ENCODE results near the gene ZNF70.

Gene ZNF70

DNA sequence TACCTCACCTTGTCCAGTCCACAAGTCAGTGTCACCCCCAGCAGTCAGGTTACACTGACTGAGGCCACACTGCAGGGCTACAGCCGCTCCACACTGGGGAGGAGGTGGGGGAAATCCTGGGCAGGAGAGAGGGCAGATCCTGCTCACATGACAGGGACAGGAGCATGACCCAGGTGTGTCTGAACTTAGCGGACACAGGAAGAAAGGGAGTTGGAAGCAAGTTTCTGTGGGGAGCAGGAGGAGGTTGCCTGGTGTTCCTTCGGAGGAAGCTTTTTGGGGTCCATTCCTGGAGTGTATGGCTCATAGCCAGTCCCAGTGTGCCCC lies 27.6 kb upstream of the ZNF70 start:
- no peak for DNase-seq

DNA sequence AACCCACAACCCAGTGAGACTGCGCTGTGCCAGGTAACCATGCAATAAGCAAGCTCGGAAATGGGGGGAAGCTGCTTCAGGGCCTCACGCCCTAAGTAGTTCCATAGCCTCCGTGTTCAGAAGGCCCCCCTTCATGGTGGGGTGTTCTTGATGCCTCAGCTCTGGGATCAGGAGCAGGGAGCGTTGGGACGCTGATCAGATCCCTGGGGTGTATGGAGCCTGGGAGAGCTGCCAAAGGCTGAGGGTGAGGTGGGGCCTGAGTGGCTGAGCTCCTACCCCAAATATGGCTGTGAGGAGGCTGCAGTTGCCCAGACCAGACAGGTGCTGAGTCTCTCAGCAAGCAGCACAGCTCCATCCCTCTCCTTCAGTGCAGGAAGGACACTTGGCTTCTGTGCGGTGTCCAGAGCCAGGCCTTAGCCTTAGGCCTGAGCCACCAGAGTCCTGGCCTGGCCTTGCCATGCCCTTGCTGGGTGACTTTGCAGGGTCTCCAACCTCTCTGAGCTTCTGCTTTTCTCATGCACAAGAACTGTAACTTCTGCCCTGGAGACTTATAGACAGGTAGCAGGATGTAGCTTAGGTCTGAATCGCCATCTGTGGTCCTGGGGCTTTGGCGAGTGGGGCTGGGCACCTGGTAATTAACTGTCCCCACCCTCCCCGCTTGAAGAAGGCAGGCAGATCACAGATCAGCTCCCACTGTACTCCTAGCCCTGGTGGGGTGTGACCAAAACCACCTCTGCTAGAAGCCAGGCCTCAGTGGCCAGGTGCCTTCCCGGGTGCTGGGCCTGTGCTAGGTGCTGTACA lies 27.1 kb upstream of the ZNF70 start:
- DNase-seq: no peak

DNA sequence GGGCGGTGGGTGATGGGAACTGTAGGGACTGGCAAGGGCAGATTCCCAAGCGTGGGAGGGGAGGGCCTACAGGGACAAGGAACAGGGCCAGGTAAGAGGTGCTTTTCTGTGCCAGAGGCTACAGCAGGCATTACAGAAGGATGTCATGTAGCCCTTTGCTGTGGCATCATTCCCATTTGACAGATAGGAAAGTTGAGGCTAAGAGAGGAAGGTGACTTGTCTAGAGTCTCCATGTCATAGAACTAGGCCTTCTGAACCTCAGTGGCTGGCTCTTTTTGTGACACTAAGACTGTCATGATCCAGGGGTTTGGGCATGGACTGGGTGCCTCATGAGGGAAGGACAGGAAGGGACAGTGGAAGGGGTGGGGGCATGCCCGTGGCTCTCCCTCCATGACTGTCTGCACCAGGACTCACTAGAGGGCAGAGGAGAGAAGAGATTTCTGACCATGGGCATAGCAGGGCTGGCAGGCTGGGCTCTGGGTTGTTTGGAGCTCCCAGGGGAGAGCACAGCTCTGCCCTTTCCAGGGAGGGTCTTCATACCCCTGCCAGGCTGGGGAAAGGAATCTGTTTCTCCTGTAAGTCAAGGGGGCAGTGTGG lies 25.0 kb upstream of the ZNF70 start:
- no peak for DNase-seq

DNA sequence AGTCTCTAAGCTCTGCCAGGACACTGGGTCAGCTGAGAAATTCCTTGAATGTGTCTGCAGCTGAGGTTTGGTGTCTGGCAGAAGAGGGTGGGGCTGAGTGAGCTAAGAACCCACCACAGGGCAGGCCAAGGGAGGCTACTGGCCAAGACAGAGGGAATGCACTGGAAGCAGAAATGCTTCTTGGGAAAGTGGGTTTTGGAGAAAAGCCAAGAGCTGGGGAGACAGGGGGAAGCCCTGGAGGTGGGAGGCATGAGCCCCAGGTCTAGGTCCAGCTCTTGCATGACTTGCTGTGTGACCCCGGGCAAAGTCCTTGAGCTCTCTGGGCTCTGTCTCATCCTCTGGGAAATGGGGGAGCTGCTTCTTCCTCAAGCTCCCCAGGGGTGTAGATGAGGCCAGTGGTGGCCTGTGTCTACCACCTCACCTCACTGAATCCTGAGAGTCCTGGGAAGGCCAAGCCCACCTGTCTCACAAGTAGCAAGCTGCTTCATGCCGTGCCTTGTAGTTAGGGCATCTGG lies 24.1 kb upstream of the ZNF70 start:
- DNase-seq: no peak

DNA sequence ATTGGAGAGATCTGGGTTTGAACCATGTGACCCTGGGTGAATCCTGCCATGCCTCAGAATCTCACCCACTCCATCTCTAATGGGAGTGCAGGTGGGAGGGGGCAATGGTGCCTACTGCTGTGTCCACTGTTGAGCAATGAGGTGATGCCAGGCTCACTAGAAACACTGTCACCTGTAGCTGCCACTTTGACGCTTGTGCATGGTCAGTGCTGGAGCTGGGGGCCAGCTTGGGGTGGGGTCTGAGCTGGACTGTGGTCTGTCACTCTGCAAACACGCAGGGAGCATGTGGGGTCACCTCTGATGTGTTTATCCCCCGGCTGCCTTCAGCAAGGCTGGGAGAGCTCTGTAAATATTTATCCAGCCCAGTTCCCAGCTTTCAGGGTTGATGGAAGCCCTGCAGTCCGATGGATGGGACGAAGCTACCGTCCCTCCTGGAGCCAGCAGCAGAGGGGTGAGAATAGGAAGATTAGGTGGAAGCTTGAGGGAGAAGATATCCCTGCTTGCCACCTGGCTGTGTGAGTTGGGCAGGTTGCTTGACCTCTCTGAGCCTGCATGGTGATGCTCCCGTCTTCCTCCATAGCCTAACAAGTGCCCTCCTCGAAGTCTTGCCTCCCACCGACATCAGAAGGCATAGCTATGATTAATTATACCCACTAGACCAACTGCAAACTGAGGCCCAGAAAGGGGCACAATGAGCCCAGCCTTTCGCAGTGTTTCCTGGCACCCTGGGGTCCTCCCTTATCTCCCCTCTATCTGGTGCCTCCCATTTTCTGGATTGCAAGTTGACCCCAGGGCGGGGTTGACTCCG lies 23.4 kb upstream of the ZNF70 start:
- no peak for DNase-seq

DNA sequence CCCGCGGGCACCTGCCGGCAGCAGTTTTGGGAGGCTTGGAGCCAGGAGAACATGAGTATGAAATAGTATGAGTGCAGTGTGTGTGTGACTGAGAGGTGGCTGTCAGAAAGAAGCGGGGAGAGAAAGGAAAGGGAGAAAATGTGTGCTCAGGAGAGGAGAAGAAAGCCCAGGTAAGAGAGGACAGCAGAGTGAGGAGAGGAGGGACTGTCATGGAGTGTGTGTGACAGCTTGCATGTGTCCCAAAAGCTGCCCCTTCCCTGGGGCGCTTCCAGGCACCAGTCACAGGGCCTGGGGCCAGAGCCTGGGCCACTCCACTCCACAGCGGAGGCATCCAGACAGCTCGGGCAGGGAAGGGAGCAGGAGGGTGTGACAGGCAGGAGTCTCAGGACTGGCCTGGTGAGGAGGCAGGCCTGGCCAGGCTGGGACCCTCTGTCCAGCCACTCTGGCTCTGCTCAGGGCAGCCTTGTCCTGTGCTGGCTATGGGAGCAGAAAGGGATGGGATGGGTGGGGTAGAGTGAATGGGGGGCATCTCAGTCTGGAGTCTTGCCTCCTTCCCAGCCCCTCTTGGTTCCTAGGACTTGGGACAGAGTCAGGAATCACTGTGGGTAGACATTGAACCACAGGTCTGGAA lies 22.7 kb upstream of the ZNF70 start:
- DNase-seq: no peak

DNA sequence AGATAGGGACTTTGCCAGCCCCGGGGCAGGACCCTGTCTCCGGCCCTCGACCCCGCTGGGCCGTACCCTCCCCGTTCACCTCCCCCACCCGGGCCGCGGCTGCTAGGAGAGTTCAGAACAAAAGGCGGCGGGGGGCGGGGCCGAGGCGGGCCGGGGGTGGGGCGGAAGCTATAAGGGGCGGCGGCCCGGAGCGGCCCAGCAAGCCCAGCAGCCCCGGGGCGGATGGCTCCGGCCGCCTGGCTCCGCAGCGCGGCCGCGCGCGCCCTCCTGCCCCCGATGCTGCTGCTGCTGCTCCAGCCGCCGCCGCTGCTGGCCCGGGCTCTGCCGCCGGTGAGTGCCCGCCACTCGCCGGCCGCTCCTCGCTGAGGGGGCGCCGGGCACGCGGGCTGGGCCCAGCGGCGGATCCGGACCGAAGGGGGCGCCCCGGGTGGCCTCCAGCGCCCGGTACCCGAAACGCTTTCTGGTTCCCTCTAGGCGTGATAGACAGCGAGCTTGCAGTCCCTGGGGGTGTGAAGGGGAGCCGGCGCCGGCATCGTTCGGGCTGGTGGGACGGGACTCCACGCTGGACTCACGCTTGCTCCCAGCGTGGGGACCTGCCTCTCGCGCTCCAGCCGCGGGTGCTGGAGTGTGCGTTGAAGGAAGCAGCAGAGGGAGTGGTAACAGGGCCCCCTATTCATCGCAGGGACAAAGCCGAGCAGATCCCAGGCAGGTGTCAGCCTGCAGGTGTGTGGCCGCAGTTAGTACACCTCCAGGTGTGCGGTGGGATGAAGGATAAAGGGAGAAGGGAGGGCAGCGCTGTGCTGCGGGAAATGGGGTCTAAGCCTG lies 21.9 kb upstream of the ZNF70 start, which contains the start of gene MMP11:
TSS of gene MMP11 (plus strand) at position 201 of the 825 bp plus-strand sequence. CDS start at position 223, 22 bp downstream.
- DNase-seq: no peak

DNA sequence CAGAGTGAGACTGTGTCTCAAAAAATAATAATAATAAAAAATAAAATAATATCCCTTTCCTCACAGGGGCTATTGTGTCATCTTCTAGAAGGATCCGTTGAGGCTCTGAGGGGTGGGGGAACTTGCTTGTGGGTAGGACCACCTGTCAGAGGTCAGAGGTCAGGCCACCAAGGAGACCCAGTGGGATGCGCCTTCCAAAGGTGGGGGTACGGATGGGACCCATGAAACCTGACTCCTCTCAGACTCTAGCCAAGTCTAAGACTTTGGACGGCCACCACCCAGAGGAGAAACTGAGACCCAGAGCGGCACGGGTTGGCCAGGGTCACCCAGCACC lies 21.4 kb upstream of the ZNF70 start:
- DNase-seq: no peak

DNA sequence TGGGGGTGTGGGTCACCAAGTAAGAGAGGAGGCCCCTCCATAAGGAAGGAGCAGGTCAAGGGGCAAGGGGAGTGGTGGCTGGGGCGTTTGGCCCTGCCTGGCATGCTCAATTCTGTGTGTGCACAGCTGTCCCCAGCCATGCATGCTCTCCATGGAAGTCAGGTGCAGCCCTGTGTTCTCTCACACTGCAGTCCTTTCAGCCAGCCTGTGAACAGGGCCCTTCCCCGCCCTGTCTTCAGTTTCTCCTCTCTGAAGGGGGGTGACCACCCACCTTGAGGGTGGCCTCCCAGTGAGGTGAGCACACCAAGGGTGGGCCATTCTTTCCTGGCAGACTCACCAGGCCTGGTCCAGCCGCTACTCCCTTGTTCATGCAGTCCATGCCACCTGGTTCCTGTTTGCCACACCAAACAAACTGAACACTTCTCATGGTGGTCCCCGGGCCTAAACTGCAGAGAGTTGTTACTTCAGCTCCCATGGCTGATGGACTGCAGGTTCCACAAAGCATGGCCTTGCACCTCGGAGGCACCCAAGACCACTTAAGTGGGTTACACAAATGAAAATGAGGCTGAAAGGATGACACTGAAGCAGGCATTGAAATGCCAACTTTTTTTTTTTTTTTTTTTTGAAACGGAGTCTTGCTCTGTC lies 18.5 kb upstream of the ZNF70 start:
- no peak for DNase-seq

DNA sequence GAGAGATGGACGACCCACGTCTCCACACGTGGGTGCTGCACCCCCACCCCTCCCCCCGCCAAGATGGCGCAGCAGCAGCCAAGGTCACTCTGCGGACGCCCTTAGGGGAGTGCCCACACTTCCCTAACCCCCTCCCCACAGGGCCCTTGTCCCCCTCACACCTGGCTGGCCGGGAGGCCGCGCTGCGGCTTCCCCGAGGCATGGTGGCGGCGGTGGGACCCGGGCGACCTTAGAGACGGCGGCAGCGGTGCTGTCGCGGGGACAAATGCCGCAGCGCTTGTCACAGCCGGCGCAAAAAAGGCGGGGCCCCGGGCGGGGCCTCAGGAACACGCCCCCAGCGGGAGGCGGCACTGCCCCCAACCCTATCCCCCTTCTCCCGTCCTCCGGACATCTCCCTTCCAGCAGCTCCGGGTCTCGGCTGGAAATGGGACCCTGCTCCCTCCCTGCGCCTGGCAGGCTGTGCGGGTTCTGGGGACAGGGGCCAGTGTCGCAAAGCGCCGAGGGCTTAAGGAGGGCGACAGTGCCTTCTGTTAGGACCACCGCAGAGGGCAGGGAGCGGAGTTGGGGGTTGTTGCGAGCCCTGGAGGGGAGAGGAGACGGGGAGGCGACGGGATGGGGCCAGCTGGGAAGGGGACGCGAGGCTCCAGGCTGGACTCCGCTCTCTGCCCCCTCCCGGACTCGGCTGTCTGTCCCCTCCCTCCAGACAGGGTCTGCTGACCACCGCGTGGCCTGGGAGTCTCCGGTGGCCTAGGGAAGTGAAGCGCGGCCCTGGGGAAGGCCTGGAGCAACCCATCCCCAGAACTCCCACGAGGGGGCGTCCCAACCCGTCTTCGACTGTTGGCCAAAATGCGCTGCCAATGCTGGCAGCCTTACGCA lies 17.0 kb upstream of the ZNF70 start, which contains the start of gene CHCHD10:
TSS of gene CHCHD10 (minus strand) at position 300 of the 876 bp plus-strand sequence. CDS start at position 202, 98 bp downstream.
- peak in 1 of 2 experiments; percentile 51 for DNase-seq

DNA sequence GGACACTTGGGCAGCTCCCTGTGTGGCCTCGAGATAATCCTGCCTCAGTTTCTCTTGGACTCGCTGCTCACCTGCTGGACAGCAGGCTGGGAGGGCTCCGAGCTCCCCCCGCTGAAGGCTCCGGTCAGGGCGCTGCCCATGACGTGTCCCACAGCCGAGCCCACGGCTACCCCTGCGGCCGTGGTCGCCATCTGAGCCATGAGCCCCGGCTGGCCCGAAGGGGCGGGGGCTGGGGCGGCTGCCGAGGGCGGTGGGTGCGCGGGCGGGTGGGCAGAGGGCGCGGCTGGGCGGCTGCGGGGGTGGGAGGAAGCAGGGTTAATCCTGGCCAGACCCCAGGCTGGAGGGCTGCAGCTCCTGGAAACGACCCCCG lies 16.4 kb upstream of the ZNF70 start:
- DNase-seq: no peak

DNA sequence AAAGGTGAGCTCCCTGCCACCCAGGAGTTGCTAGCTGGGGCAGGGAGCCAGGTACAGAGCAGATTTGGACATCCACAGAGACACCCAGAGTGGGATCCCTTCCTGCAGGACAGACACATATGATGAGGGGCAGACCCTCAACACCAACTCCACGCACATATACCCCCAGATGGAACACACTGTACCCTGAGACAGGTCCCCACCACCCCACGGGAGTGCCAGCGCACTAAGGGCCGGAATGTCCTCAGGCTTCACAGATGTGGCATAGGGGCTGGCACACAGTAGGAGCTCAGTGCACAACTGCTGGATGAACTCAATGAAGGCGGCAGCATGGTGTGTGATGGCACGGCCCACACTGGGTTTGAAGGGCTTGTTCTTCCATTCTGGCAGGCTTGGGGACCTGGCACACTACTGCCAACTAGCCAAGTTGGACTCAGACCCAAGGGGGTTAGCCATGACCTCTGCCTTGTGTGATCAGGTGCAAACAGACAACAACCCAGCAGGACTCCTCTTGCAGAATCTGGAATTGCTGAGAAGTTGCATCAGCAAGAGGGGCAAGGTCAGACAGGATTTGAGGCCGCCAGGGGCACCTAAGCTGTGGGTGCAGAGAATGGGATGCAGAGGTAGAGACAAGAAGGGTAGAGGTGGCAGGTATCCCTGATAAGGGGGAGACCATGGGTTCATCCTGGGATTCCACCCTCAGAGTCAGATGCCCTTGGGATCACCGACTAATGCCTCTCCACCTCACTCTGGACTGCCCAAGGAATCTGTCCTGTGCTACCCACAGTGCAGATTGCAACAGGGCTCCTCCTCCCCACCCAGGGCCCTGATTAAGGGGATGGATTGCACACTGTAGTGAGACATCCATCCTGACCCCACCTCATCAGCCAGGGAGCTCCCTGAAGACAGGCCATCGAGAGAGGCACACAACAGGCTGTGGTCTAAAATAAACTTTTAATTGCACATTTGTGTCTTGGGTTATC lies 14.3 kb upstream of the ZNF70 start:
- no peak for DNase-seq

DNA sequence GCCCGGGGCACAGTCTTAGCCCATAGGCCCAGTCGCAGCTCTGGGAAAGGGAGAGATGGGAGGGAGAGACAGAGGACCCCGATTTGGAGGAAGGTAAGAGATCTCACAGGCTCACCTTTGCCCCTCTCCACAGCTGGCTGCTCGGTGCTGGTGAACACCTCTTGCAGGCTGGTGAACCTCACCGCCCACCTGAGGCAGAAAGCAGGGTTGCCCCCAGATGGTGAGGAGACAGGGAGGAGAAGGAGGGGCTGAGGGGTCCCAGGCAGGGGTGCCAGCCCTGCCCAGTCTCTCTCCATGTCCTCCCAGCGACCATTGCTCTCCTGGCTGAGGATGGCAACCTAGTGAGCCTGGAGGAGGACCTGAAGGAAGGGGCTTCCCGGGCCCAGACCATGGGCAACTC lies 13.0 kb upstream of the ZNF70 start:
- no peak for DNase-seq

DNA sequence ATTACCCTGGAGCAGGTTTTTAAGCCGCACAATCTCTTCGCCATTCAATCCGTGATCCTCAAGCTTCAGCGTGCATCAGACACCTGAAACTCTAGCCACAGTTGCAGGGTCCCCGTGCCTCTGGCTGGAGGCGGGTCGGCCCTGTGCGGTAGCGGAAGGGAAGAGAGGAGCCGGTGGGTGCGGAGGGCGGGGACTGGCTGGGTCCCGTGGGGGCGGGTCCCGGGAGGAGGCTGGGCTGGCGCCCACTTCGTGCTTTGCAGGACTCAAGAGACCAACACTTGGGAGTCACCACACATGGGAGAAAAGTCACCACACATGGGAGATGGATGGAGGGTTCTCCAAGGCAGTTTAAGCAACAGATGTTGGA lies 12.7 kb upstream of the ZNF70 start:
- DNase-seq: no peak

DNA sequence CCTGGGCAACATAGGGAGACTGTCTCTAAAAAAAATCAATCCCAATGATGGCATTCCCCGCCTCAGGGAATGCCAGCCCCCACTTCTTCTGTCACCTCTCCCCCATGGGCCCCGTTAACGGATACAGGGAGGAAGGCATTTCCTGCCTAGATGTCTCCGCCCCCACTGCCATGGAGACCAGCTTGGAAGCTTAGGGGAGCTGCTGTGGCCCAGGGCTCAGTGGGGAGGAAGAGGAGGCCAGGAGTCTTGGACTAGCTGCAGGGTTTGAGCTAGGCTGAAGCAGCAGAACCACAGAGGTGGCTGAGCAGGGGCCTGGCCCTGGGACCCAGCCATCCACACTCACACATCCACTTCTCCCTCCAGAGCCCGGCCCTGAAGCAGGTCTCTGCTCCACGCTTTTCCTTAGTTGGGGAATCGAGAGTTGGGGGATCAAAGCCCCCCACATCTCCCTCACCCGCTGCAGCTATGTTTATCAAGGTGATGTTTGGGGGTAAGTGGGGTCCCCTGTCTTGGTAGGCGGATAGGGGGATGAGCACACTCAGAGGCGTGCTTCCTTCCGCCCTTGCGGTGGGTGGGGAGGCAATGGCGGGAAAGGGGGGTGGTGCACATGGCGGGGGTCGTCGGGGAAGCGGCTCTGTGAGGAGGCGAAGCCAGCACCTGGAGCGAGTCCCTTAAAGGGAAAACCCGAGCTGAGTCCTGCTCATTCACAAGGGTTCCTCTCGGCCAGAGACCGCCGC lies 12.1 kb upstream of the ZNF70 start, which contains the start of gene C22orf15:
TSS of gene C22orf15 (plus strand) at position 149 of the 737 bp plus-strand sequence. CDS start at position 466, 317 bp downstream.
- DNase-seq: no peak

DNA sequence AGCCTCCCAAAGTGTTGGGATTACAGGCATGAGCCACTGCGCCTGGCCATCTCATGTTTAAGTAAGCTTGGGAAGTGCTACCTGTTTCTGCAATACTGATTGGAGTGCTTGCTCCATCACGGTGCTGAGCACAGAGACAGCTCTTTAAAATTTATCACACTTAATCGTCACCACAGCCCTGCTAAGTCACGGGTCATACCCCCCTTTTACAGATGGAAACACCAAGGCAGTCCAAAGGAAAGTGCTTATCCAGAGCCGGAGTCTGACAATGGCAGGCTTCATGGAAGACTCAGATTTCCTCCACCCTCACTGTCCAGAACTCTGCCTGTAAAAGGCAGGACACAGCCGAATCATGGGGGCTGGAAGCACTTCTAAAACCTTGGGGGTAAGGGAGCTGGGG lies 9.1 kb upstream of the ZNF70 start:
- no peak for DNase-seq

DNA sequence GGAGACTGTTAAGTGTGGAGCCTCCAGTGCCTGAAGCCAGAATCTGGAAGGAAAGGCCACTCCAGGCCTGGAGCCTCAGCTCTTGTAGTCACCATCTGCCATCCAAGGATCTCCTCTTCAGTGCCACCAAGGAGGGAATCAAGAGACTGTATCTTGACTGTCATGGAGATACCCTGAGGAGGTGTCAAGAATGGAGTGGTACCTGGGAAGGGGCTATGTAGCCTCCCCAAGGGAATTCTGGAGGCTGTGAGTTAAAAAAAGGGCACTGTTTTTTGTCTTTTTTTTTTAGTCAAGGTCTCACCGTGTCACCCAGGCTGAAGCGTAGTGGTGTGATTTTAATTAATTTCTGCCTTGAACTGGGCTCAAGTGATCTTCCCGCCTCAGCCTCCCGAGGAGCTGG lies 8.7 kb upstream of the ZNF70 start:
- DNase-seq: no peak

DNA sequence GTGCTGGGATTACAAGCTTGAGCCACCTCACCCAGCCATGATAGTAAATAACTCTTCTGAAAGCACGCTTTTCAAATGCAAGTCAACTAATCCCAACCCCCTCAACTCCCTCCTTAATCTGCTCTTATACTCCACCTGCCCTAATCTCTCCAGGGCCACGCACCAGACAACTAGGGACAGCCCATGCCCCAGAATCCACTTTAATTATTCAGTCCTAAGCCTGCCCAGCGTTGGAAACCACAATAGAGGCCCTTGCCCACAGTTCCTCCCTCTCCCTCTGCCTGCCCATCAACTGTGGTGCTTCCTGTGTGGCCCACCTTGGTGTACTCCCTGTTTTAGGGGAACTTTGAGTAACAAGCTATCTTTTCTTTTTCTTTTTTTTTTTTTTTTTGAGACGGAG lies 6.0 kb upstream of the ZNF70 start:
- no peak for DNase-seq

DNA sequence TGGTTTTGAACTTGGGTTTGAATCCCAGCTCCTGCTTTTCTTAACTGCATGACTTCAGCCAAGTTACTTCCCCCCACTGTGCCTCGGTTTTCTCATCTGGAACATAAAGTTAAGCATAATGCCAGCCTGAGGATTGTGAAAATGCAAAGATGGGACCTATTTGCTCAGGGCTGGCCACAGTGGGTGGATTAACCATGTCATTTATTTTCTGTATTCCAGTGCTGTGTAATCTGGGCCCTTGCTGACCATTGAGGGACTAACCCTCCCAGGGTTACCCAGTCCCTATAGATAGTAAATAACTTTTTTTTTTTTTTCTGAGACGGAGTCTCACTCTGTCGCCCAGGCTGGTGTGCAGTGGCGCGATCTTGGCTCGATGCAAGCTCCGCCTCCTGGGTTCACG lies 4.8 kb upstream of the ZNF70 start:
- DNase-seq: no peak

All from cerebellar nuclear complex (tissue), 1 donor.